Left ventricle myocardium inferior (tissue), 1 donor: Measurements from ENCODE around the gene LHFPL3. TPM values are rescaled to one million over a fixed set of nuclear protein-coding genes. Genes with fewer than 3 reads are reported as not detected.

Experiments used
- DNase-seq: peaks from one replicate; pipeline ENCODE4 v3.0.0-alpha.2; 2020
- H3K27ac ChIP-seq: fragments of 200-600 bp; replicated peaks from 2 replicates; pipeline ENCODE4 v1.8.0; 2021
- H3K27me3 ChIP-seq: fragments of 200-600 bp; 2 replicates; pipeline ENCODE4 v1.8.0; 2021; ENCODE audit warnings: low read depth
- H3K36me3 ChIP-seq: fragments of 200-600 bp; 2 replicates; pipeline ENCODE4 v1.8.0; 2021
- H3K4me1 ChIP-seq: fragments of 200-600 bp; 2 replicates; pipeline ENCODE4 v1.8.0; 2021
- H3K4me3 ChIP-seq: fragments of 200-600 bp; 2 replicates; pipeline ENCODE4 v1.8.0; 2021; ENCODE audit warnings: mild to moderate bottlenecking, moderate library complexity
- H3K9me3 ChIP-seq: fragments of 200-600 bp; replicated peaks from 2 replicates; pipeline ENCODE4 v1.8.0; 2021
- intact Hi-C: fragments of 100-400 bp; cut with micrococcal nuclease; formaldehyde crosslinking; loops from one replicate; pipeline ENCODE4 v1.11.0; 2022
- total RNA-seq: library from RNA; stranded (reverse); fragmentation: NEBNext Ultra II Directional; extraction: Animal tissue kit (Norgen Biotek cat#: 25700); gene quantifications from one replicate; pipeline ENCODE4 v1.2.1, GENCODE V29; 2021
- TF ChIP-seq, protein P1 (sequence below): fragments of 200-600 bp; IDR thresholded peaks from 2 replicates; pipeline ENCODE4 v1.8.0; 2021; ENCODE audit warnings: antibody characterized with exemption, mild to moderate bottlenecking, borderline replicate concordance
- donor health status: DM: no; HTN: yes; CAD: no; lungs with severe emphysema.

The LHFPL3 gene
- total RNA-seq, 1 donor from 2014 or later: not detected

DNA sequence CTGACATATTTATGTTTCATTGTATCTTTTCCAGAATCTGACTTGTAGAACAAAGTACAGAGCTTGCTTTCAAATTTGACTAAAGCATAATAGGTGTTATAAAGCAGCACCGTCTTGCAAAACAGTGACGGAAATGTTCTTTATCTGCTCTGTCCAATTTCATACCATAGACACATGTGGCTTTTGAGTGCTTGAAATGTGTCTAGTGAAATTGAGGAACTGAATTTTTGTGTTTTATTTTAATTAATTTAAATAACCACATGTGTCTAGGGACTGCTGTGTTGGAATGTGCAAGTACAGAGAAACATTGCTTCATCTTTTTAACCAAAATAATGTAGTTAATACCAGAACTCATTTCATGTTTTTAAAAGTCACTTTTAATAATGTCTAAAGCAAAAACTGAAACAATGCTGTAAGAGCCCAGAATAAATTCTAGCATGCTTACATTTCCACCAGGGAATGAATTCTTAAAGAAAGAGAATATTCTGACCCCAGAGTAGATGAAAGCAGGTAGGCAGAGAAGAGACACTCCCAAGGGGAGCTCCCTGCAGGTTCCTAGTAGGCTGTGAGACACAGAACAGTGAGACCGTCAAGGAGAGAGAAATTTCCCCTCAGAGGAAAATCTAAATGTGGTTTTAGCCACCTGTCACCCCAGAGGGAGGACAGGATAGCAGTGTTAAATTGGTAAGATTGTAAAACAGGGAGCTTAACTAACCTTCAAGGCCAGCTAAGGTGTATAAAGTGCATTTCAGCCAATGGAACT, 510.3 kb downstream of the LHFPL3 start:
- no peaks in the 10 kb centered on the region for H3K36me3 ChIP-seq
- H3K4me1 ChIP-seq: no peaks in the 10 kb centered on the region
- H3K4me3 ChIP-seq: no peak overlapping the region
- no peak overlapping the region for H3K27ac ChIP-seq
- H3K27me3 ChIP-seq: peaks cover 43% of the 10 kb centered on the region
- intact Hi-C loops: no loop called here
- TF ChIP-seq, protein P1, sequence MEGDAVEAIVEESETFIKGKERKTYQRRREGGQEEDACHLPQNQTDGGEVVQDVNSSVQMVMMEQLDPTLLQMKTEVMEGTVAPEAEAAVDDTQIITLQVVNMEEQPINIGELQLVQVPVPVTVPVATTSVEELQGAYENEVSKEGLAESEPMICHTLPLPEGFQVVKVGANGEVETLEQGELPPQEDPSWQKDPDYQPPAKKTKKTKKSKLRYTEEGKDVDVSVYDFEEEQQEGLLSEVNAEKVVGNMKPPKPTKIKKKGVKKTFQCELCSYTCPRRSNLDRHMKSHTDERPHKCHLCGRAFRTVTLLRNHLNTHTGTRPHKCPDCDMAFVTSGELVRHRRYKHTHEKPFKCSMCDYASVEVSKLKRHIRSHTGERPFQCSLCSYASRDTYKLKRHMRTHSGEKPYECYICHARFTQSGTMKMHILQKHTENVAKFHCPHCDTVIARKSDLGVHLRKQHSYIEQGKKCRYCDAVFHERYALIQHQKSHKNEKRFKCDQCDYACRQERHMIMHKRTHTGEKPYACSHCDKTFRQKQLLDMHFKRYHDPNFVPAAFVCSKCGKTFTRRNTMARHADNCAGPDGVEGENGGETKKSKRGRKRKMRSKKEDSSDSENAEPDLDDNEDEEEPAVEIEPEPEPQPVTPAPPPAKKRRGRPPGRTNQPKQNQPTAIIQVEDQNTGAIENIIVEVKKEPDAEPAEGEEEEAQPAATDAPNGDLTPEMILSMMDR: no peak
- no peaks in the 10 kb centered on the region for H3K9me3 ChIP-seq
- no peak for DNase-seq

DNA sequence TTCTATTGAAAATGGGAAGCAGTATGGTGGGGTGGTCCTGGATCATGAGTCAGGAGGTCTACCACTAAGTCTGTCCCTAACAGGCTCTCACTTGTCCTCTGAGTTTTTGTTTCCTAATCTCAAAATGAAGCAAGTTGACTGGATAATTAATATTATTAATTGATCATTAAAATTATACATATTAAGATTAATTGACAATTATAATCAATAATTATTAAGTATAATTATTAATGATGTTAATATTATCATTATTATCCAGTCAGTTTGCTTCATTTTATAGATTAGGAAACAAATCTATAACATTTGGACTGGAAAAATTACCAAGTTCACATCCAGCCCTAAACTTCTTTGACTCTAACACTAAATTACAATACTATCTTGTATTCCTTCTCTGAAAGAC, 511.4 kb downstream of the LHFPL3 start:
- intact Hi-C loops: no loop called here
- peaks cover 47% of the 10 kb centered on the region for H3K27me3 ChIP-seq
- H3K36me3 ChIP-seq: no peaks in the 10 kb centered on the region
- no peaks in the 10 kb centered on the region for H3K9me3 ChIP-seq
- TF ChIP-seq, protein P1: no peak
- H3K4me3 ChIP-seq: no peak overlapping the region
- H3K4me1 ChIP-seq: no peaks in the 10 kb centered on the region
- no peak for DNase-seq
- H3K27ac ChIP-seq: no peak overlapping the region

DNA sequence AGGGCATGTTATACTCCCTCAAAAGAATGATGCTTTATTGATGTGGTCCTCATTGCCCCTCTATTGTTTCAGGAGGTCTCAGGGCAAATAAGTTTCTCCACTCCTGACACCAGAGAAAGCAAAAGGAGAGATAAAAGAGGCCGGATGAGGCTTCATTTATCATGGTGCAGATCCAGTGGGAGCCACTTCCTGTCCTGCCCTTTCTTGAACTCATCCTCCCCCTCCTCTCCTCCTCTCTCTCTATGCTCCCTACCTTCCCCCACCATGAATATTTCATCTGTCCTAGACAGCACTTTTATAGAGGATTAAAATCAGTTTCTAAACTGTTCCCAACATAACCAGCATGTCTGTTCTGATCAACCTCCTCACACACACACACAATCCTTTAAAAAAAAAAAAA, 513.4 kb downstream of the LHFPL3 start:
- DNase-seq: no peak
- TF ChIP-seq, protein P1: no peak
- Histone ChIP-seq H3K9me3 (no peaks in the 10 kb centered on the region), H3K27ac (no peak overlapping the region), H3K4me3 (no peak overlapping the region), H3K4me1 (no peaks in the 10 kb centered on the region), H3K36me3 (no peaks in the 10 kb centered on the region), H3K27me3 (peaks cover 55% of the 10 kb centered on the region)
- intact Hi-C loops: no loop called here

DNA sequence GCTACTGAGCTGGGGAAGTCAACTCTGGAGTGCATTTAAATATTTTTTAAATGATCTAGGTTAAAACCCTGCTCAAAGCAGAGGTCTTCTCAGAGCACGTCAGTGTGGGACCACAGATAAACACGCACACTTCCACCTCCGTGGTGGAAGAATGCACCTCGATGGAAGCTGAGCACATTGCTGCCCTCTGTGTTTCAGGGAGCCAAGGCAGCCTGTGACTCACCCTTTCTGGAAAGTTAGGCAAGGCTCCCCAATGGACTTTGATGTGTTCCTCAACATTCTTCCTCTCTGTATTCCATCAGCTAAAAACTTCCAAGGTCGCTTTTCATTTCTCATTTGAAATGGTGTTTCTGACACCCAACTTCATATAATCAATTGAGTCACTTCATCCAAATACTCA, 514.8 kb downstream of the LHFPL3 start:
- TF ChIP-seq, protein P1: no peak
- DNase-seq: no peak
- H3K27ac ChIP-seq: no peak overlapping the region
- H3K4me1 ChIP-seq: no peaks in the 10 kb centered on the region
- H3K9me3 ChIP-seq: no peaks in the 10 kb centered on the region
- intact Hi-C loops: no loop called here
- peaks cover 48% of the 10 kb centered on the region for H3K27me3 ChIP-seq
- H3K4me3 ChIP-seq: no peak overlapping the region
- no peaks in the 10 kb centered on the region for H3K36me3 ChIP-seq

DNA sequence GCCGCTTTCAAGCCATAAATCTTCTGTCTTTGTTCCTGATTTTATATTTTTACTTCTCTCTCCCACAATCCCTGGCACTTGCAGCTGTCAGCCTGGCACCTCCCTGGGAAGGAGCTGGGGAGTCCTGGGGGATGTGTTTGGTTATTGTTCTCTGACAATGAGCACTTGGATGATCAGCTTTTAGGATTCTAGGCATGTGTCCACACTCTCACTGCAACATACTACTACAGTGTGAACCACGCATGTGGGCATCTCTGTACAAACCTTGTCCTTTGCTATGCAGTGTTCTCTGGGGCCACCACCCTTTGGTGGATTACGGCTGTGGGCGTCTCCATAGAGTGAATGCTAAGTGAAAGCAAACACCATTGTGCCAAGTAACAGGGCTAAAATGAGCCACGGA, 517.2 kb downstream of the LHFPL3 start:
- H3K27me3 ChIP-seq: peaks cover 34% of the 10 kb centered on the region
- no peak overlapping the region for H3K27ac ChIP-seq
- intact Hi-C loops: no loop called here
- H3K4me3 ChIP-seq: no peak overlapping the region
- H3K36me3 ChIP-seq: no peaks in the 10 kb centered on the region
- no peaks in the 10 kb centered on the region for H3K4me1 ChIP-seq
- no peak for DNase-seq
- TF ChIP-seq, protein P1: no peak
- H3K9me3 ChIP-seq: no peaks in the 10 kb centered on the region
